ENCODE results near the gene MAPRE2.

DNA sequence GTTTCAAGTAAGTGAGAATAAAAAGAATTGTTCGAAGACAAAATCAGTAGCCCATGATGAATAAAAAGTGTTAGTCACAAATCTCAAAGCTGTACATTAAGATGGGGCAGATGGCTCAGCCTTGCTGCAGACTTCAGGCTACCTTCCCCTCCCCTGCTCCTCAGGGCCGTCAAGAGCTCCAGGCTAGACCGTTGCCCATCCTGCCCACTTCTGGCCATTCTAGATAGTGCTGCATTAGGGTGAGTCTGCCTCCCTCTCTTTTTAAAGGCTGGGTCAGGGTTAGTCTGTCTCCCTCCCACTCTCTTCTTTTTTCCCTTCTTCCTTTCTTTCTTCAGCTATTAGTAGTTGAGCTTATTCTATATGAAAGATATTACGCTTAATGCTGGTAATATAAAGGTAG is 86.0 kb downstream of the MAPRE2 start:
- TF ChIP-seq, protein P1, sequence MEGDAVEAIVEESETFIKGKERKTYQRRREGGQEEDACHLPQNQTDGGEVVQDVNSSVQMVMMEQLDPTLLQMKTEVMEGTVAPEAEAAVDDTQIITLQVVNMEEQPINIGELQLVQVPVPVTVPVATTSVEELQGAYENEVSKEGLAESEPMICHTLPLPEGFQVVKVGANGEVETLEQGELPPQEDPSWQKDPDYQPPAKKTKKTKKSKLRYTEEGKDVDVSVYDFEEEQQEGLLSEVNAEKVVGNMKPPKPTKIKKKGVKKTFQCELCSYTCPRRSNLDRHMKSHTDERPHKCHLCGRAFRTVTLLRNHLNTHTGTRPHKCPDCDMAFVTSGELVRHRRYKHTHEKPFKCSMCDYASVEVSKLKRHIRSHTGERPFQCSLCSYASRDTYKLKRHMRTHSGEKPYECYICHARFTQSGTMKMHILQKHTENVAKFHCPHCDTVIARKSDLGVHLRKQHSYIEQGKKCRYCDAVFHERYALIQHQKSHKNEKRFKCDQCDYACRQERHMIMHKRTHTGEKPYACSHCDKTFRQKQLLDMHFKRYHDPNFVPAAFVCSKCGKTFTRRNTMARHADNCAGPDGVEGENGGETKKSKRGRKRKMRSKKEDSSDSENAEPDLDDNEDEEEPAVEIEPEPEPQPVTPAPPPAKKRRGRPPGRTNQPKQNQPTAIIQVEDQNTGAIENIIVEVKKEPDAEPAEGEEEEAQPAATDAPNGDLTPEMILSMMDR (IDR thresholded peaks at IDR 0.05) = peak; percentile 10; the same call in 1 of the 2 replicates
- no peak for TF ChIP-seq ZFX (IDR thresholded peaks at IDR 0.05; ENCODE audit: borderline replicate concordance)
